Stimulated activated CD4-positive, alpha-beta T cell treated with anti-CD3 and anti-CD28 coated beads, Interleukin-2, amount 100 ng/mL, for 24 hours (primary cell): Measurements from ENCODE around the gene CYP2U1.
"Not testable (repeated sequence)": the region's sequence is repeated elsewhere in the genome, so short reads cannot be mapped to it uniquely, and the experiment has no call there.

ENCODE experiments used
- DNase-seq, 2 donors: peaks; one replicate each; pipeline ENCODE4 v3.0.0-alpha.2; 2020

Gene CYP2U1

DNA sequence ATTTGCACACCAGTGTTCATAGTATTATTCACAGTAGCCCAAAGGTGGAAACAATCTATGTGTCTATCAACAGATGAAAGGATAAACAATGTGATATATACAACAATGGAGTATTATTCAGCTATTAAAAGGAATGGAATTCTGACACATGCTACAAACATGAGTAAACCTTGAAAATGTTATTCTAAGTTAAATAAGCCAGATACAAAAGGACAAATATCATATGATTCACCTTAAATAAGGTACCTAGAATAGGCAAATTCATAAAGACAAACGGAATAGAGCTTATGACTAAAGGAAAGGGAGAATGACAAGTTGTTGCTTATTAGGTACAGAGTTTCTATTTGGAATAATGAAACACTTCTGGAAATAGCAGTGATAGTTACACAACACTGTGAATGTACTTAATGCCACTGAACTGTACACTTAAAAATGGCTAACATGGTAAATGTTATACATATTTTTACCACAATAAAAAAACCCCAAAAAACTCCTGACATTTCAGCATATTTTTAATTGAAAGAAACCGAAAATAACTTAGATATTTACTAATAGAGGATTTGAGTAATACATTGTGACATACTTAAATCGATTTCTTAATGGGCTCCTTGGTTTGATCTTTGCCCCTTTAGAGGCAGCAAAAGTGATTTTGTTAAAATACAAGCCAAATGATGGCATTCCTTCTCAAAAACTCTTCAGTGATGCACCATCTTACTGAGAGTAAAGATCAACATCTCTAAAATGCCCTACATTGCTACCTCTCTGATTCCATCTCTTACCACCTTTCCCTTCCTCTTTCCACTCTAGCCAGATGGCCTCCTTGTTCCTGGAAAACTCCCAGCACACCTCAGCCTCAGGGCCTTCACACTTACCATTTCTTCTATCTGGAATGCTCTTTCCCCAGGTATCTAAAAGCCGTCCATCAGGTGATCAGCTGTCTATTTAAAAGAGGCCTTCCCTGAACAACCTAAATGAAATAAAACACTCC is 8.6 kb upstream of the CYP2U1 start:
- DNase-seq: no peak

DNA sequence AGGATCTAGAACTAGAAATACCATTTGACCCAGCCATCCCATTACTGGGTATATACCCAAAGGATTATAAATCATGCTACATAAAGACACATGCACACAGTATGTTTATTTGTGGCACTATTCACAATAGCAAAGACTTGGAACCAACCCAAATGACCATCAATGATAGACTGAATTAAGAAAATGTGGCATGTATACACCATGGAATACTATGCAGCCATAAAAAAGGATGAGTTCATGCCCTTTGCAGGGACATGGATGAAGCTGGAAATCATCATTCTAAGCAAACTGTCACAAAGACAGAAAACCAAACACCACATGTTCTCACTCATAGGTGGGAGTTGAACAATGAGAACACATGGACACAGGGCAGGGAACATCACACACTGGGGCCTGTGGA is 5.6 kb upstream of the CYP2U1 start:
- not testable (repeated sequence) for DNase-seq

DNA sequence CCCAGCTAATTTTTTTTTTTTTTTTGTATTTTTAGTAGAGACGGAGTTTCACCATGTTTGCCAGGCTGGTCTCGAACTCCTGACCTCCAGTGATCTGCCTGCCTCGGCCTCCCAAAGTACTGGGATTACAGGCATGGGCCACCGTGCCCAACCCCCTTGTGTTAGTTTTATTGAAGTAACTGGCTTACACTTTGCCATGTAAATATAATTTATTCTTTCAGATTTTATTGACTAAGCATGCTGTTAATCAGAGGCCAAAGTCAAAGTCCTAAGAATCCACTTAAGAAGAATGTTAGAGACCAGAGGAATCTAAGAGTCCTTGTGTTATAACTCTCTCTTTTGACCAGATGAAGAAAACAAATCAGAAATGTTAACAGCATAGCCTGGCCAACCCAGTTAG is 4.5 kb upstream of the CYP2U1 start:
- not testable (repeated sequence) for DNase-seq

DNA sequence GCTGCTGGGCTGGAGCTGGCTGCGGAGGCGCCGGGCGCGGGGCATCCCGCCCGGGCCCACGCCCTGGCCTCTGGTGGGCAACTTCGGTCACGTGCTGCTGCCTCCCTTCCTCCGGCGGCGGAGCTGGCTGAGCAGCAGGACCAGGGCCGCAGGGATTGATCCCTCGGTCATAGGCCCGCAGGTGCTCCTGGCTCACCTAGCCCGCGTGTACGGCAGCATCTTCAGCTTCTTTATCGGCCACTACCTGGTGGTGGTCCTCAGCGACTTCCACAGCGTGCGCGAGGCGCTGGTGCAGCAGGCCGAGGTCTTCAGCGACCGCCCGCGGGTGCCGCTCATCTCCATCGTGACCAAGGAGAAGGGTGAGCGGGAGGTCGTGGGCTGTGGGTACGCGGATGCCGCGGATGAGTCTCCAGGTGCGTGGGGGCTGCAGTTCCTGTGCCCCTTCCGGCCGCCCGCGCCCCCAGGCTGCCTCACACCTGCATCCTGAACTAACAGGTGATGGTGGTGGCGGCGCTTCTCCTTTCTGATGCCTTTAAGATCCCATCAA is 499 bp downstream of the CYP2U1 start:
- peak; percentile 29 to 41 for DNase-seq

DNA sequence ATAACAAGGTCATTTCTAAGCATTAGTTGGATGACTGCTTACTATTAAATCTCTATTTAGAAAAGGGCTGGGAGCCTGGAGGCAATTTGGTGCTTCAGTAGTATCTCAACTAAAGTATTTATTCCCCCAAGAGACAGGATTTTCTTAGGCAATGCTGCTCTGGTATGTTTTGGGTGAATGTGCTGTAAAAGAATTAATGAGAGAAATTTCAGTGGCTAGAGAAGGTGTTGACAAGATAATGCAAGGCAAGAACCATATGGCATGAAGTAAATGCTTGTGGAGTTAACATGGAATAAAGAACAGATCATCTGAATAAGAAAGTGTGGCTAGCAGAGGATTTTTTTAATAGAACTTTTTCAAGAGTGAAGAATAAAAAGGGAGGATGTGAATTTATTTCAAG is 3.9 kb downstream of the CYP2U1 start:
- DNase-seq: no peak

DNA sequence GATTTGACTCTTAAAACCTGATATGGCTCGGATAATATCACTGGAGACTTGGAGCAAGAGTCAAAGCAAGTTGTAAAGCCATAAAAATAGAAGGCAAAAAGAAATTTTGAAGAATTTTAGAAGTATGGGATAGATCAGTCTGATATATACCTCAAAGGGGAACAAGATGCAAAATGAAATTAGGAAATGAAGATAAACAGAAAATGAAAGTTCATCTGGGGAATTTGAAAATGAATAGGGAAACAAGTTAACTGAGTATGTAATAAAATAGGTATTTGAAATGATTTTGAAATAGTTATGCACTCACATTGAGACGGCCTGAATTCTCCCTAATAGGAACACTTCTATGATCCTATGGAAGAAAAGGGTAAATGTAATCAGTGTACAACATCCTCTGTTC is 5.7 kb downstream of the CYP2U1 start:
- DNase-seq: no peak

DNA sequence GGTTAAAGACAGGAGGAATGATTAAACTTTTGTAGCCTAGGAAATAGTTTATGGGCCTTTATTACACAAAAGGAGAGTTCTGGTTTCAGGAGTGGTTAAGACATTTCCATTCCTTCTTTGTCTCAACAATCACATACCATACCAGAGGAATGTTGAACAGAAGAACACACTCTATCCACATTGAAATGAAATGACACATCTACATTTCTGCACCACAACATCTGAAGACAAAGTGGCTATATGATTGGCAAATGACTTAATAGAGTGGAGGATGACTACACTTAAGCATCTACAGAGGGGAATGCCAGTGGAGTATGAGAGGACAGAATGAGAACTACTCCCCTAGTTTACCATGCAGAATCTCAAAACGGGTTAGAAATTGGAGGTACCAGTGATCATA is 8.0 kb downstream of the CYP2U1 start:
- DNase-seq: no peak

DNA sequence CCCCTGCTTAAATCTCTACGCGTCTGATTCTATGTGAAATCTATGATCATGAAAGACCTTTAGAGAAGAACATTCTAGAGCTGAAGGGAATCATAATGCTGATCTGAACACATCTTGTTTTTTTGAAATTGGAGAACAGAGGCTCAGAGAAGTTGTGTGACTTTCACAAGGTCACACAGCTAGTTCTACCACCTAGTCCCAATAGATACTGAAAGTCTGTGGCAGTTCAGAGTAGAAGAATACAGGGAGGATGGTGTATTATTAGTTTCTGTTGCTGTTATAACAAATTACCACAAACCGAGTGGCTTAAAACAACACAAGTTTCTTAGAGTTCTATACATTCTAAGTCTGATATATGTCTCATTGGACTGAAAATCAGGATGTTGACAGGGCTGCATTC is 14.5 kb downstream of the CYP2U1 start:
- DNase-seq: no peak

DNA sequence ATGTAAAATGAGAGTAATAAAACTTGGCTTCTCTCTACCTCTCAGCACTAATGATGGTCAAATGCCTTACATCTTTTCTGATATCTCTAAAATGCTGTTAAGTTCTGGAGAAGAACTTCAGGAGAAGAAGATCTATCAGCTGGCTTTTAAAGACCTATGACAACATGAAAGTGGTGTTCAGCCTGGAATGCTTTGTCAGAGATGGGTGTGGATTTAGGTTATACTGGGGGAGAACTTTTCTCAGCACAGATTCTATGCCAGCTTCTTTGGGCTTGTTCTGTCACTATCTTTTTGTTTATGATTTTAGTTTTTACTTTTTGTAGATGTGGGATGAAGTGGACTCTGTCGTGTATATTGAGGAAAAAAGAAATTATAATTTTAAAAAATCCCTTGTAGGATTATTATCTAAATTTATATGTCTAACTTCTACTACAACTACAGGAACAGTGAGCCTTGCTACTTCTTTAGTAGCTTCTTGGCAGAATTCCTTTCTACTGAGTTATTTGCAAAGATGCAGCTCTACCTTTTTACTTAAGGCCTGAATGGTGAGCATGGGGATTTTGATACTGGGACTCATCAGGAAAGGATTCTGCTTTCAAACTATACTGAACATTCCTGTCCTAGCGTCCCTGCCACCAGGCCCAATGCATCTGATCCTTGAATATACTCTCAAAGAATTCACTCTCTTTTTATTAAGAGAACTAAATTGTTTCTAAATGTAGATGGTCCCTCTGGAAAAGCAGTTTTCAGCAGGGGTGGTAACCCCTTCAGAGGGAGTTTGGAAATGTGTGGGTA is 19.6 kb downstream of the CYP2U1 start:
- DNase-seq: no peak

DNA sequence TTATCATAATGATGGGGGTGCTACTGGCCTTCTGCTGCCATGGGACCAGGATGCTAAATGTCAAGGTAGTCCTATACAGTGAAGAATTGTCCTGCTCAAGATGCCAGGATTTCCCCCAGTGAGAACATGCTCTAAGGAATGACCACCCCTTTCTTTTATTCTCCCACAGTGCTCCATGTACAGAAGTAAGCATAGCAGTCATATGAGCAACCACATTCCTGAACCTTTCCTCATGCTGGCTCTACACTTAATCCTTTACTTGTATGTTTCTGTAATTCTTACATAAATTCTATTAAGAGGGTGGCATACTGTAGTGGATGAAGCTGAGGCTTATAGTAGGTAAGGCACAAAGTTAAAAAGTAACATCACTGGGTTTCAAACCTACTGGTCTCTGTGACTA is 20.2 kb downstream of the CYP2U1 start:
- no peak for DNase-seq

DNA sequence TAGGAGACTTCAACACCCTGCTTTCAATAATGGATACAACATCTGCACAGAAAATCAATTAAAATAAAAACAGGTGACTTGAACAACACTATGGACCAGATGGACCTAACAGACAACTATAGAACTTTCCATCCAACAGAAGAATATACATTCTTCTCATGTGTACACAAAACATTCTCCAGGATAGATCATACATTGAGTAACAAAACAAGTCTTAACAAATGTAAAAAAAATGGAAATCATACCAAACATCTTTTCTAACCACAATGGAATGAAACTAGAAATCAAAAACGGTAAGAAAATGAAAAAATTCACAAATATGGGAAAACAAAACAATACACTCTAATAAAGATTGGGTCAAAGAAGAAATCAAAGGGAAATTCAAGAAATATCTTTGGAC is 24.7 kb downstream of the CYP2U1 start:
- no peak for DNase-seq

DNA sequence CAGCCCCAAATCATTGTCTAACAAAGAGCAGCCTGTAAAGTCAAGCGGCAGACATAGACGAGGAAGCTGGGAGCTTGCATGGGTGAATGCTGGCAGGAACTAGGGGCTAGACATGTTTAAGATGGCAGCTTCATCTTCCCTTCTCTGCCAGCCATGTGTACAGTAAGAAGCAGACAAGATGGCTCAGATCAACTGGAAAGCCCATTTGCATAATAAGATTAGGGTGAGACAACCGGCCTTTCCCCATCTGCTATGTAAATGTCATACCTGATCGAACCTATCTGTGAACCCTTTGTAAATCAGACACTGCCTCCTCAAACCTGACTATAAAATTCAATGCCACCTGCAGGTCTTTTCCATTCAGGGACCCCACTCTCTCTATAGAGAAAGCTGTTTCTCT is 35.6 kb downstream of the CYP2U1 start:
- DNase-seq: no peak

DNA sequence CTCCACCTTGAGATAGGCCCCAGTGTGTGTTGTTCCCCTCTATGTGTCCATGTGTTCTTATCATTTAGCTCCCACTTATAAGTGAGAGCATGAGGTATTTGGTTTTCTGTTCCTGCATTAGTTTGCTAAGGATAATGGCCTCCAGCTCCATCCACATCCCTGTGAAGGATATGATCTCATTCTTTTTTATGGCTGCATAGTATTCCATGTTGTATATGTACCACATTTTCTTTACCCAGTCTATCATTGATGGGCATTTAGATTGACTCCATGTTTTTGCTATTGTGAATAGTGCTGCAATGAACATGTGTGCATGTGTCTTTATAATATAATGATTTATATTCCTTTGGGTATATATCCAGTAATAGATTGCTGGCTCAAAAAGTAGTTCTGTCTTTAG is 36.2 kb downstream of the CYP2U1 start:
- DNase-seq: not testable (repeated sequence)

DNA sequence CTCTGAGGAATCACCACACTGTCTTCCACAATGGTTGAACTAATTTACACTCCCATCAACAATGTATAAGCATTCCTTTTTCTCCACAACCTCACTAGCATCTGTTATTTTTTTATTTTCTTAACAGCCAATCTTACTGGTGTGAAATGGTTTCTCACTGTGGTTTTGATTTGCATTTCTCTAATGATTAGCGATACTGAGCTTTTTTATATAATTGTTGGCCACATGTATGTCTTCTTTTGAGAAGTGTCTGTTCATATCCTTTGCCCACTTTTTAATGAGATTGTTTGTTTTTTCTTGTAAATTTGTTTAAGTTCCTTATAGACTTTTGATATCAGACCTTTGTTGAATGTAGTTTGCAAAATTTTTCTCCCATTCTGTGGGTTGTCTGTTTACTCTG is 36.6 kb downstream of the CYP2U1 start:
- not testable (repeated sequence) for DNase-seq

DNA sequence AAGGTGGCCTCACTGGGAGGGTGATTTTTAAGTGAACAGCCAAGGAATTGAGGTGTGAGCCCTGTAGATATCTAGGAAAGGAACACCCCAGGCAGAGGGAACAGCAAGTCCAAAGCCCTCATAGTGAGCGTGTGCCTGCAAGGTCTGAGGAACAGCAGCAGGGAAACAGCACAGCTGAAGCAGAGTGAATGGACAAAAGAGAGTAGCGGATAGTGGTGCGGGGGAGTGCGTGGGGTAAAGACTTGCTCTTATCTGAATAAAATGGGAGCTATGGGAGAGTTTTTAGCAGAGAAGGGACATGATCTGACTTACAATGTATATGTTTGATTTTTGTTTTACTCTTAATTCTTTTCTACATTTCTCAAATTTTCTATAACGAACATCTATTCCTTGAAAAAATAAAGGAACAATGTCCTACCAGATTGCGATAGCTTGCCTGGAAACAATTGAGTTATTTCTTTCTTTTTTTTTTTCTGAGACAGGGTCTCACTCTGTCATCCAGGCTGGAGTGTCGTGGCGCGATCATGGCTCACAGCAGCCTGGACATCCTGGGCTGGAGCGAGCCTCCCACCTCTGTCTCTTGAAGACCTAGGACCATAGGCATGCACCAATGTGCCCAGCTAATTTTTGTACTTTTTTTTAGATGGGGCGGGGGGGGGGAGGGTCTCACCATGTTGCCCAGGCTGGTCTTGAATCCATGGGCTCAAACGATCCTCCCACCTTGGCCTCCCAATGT is 38.9 kb downstream of the CYP2U1 start:
- no peak for DNase-seq

DNA sequence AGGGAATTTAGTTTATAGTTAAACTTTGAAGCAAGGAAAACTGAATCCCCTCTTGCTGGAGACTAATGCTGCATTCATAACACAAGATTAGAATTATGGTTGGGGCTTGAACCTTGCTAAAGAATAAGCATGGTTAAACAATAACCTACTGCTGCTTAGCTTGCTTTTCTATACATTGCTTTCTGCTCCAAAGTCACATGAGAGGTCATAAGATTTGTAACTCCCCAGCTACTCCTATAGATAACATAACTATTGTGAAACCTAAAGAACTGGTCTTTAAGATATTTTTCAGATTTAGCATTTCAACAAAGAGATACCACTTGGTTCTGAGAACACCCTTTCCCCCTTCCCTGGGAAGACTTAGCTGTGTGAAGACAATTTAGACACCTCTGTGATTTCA is 41.3 kb downstream of the CYP2U1 start:
- DNase-seq: no peak

DNA sequence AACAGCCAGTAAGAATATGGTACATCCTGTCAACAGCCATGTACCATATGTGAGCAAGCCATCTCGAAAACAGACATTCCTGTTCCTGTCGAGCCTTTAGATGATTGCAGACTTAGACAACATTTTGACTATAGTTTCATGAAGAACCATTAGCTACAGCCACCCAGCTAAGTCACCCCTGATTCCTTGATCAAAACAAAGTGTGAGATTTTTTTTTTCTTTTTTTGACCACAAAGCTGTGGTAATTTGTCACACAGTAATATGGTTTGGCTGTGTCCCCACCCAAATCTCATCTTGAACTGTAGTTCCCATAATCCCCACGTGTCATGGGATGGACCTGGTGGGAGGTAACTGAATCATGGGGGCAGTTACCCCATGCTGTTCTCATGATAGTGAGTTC is 43.2 kb downstream of the CYP2U1 start:
- no peak for DNase-seq

DNA sequence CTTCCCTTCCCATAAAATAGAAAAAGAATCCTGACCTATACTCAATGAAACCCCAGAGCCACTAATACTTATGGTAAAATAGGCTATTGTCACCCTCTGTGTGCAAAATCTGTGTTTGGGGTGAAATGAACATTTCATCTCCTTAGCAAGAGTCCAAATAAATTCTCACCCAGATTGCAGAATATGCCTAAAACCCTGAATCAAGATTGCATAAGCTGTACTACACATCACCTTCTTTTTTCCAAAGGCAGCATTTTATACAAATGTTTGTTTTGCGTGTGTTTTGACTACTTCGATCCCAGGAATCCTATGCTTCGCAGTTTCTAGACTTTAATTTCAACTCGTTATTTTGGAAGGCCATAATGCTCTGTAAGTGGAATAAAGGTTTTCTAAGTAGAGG is 46.1 kb downstream of the CYP2U1 start:
- DNase-seq: no peak

DNA sequence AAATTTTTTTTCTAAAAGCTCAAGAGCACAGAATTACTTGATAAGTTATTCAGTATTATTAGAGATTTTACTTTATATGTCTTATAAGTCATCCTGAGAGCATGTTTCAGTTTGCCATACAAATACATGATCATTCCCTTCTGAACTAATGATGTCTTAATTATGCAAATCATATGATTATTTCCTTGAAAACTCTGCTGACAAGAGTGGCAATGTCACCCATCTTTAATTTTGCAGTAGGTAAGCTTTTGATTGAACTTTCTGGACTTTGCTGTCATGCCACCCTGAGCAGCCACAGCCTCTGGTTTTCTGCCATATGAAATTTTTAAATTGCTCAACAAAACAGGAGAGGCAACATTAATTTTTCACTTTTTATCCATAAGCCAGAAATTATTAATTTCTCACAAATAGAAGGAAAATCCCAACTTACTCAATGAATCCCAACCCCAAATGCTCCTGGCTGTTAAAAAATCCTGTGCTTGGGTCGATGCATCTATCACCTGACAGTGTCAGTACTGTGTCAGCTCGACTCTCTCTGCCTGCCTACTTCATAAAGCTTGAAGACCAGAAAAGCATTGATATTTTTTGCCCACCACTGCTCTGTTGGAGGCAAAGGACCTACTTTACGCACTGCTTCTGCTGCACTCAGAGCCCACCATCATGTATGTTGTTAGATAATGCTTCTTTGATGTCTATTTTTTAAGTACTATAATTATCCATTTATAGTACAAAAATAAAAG is 46.8 kb downstream of the CYP2U1 start:
- DNase-seq: no peak

DNA sequence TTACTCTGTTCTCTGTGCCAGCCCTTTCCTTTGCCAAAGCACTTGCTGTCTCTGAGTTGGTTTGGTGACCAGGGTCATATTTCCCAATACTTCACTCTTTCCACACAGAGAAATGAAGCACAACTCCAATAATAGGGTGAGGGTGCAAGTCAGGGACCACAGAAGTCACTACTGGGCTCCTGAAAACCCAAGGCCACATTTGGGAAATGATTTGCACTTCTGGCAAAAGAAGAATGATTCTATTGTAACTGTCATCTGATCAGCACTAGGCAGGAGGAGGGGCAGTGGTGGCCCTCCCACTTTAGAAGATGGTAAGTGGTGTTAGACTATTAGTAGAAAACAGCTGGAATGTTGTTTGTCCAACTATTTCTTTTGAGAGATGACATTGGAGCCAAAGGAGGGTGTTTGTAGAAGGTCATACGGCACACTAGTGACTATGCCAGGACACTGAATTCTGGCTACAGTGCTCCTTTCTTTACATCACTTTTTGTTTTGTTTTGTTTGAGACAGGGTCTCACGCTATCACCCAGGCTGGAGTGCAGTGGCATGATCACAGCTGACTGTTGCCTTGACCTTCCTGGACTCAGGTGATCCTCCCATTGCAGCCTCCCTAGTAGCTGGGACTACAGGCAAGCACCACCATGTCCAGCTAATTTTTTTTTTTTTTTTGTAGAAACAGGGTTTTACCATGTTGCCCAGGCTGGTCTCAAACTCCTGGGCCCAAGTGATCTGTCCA is 47.5 kb downstream of the CYP2U1 start:
- DNase-seq: no peak

DNA sequence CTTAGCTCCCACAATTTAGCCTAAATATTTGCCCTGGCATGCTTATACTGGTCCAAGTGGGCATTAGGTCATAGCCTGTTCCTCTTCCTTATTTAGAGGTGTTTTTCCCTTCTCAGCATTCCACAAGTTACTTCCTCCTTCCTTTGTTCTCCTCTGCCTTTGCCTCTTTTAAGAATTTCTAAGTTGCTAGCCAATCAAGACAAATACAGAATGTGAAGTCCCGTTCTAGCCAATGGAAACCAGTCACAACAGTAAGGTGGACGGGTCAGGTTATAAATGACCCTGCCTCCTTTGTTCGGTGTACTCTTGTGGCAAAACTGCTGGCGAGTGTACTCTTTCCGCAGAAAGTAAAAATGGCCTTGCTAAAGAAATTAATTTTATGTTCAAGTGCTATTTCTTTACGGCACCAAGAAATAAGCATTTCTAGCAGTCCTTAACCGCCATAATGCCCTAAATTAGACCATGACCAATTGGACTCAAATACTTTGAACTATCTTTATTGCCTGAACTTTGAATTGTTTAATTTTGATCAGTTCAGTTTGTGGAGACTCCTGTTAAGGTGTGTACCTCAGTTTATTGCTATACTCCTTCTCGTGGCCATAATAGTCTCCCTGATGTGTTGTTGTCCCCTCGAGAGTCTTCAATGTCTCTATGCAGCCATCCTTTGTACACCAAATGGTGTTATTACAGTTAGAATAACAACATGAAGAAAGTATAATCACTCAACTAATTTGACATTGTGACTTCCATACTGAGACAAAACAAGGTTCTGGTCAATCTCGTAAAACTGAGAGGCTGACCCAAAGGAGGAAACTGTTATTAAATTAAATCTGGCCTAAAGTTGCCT is 56.8 kb downstream of the CYP2U1 start:
- DNase-seq: no peak
